PC-9 (cell line): Measurements from ENCODE around the gene DAPK1. TPM values are rescaled to one million over a fixed set of nuclear protein-coding genes. Genes with fewer than 3 reads are reported as not detected.

Experiments used
- BruUV-seq: library from RNA; stranded (reverse); fragments of 400-500 nt; replicated peaks from 2 replicates; lab custom pipeline; 2021; lab: Mats Ljungman, UMichigan
- CTCF ChIA-PET: fragments of 300-600 bp; sonication (Branson Sonifier 250); formaldehyde crosslinking; loops from one replicate; lab custom pipeline; 2022; ENCODE audit warnings: antibody characterized with exemption; lab: Charles Lee
- POLR2A ChIA-PET: fragments of 300-600 bp; sonication (Branson Sonifier 250); formaldehyde crosslinking; loops from one replicate; lab custom pipeline; 2022; ENCODE audit warnings: antibody characterized with exemption; ENCODE audit not compliant: unreplicated experiment; lab: Charles Lee
- DNase-seq, 2 experiments: peaks; one replicate each; pipeline versions ENCODE4 v3.0.0 to v3.0.0-alpha.2; 2015 to 2022; ENCODE audit warnings: mixed read lengths in 1 of 2
- H2AFZ ChIP-seq: fragments of 200-600 bp; sonication (generic); 2 replicates; pipeline ENCODE4 v1.8.1; 2017; ENCODE audit warnings: antibody characterized with exemption
- H3F3A ChIP-seq: fragments of 200-600 bp; sonication (generic); 2 replicates; pipeline ENCODE4 v1.8.1; 2017; ENCODE audit warnings: antibody characterized with exemption, mild to moderate bottlenecking, low read depth; ENCODE audit not compliant: insufficient read depth
- H3K27ac ChIP-seq: fragments of 200-600 bp; sonication (generic); 2 replicates; pipeline ENCODE4 v1.6.1; 2016; ENCODE audit warnings: mixed run types
- H3K27me3 ChIP-seq: fragments of 200-600 bp; sonication (generic); 2 replicates; pipeline ENCODE4 v1.6.1; 2016; ENCODE audit warnings: low read depth, mixed run types; ENCODE audit not compliant: insufficient read depth
- H3K36me3 ChIP-seq: fragments of 200-600 bp; sonication (generic); 2 replicates; pipeline ENCODE4 v1.6.1; 2016; ENCODE audit warnings: low read depth, mixed run types
- H3K4me1 ChIP-seq: fragments of 200-600 bp; sonication (generic); replicated peaks from 2 replicates; pipeline ENCODE4 v1.6.1; 2016; ENCODE audit warnings: mixed run types; ENCODE audit not compliant: insufficient read depth
- H3K4me2 ChIP-seq: fragments of 200-600 bp; sonication (generic); 2 replicates; pipeline ENCODE4 v1.6.1; 2017; ENCODE audit warnings: mixed run types
- H3K4me3 ChIP-seq: fragments of 200-600 bp; sonication (generic); 2 replicates; pipeline ENCODE4 v1.6.1; 2016; ENCODE audit warnings: mixed run types
- H3K79me2 ChIP-seq: fragments of 200-600 bp; sonication (generic); 2 replicates; pipeline ENCODE4 v1.6.1; 2017; ENCODE audit warnings: low read depth, mixed run types
- H3K9me2 ChIP-seq: fragments of 200-600 bp; sonication (generic); 2 replicates; pipeline ENCODE4 v1.8.1; 2017; ENCODE audit warnings: mild to moderate bottlenecking; ENCODE audit not compliant: insufficient read depth
- H3K9me3 ChIP-seq: fragments of 200-600 bp; sonication (generic); 2 replicates; pipeline ENCODE4 v1.8.1; 2016; ENCODE audit warnings: low read depth; ENCODE audit not compliant: insufficient read depth
- H4K20me1 ChIP-seq: fragments of 200-600 bp; sonication (generic); 2 replicates; pipeline ENCODE4 v1.8.1; 2017; ENCODE audit not compliant: insufficient read depth
- CTCF ChIP-seq: fragments of 200-600 bp; sonication (generic); conservative IDR thresholded peaks from 2 replicates; pipeline ENCODE4 v1.6.1; 2017; ENCODE audit warnings: mixed run types, antibody characterized with exemption, mild to moderate bottlenecking, moderate library complexity
- EZH2 ChIP-seq: fragments of 200-600 bp; sonication (generic); IDR thresholded peaks from 2 replicates; pipeline ENCODE4 v1.8.0; 2017; ENCODE audit warnings: antibody characterized with exemption, low read depth
- intact Hi-C: fragments of 100-400 bp; cut with micrococcal nuclease; formaldehyde crosslinking; loops from one replicate; pipeline ENCODE4 v1.10.0; 2022; ENCODE audit not compliant: unreplicated experiment
- total RNA-seq: library from RNA; stranded (reverse); gene quantifications from 2 replicates; pipeline ENCODE4 v1.2.3, GENCODE V29; 2021

Gene DAPK1
- total RNA-seq, 1 experiment from 2014 or later = 100 TPM

- H3K27ac ChIP-seq = no peak overlapping the region
- no peak overlapping the region for H3K4me3 ChIP-seq
- H3K9me2 ChIP-seq = no peaks in the 10 kb centered on the region
- no peaks in the 10 kb centered on the region for H4K20me1 ChIP-seq
- intact Hi-C loops = no loop called here
- H3K9me3 ChIP-seq = no peaks in the 10 kb centered on the region
- H3K4me1 ChIP-seq = 0 out of 2 replicates have a peak, but pooled peaks cover 1% of the 10 kb centered on the region
- TF ChIP-seq EZH2 = no peak
- no peak for TF ChIP-seq CTCF
- no peaks in the 10 kb centered on the region for H3K79me2 ChIP-seq
- H2AFZ ChIP-seq = no peak overlapping the region
- no peak for DNase-seq
- BruUV-seq = no TSS peak
- 0 out of 2 replicates have a peak, but pooled peaks cover 1% of the 10 kb centered on the region for H3K36me3 ChIP-seq
- ChIA-PET CTCF (no interaction called here), POLR2A (no interaction called here)
- no peaks in the 10 kb centered on the region for H3K27me3 ChIP-seq
- no peaks in the 10 kb centered on the region for H3F3A ChIP-seq
- H3K4me2 ChIP-seq = no peak overlapping the region
Measured at GRCh38 chr9:87622098-87622497, 124.4 kb downstream of the DAPK1 start.

GRCh38 chr9:87622923-87623322 lies 125.3 kb downstream of the DAPK1 start:
- Histone ChIP-seq H3F3A (no peaks in the 10 kb centered on the region), H3K79me2 (no peaks in the 10 kb centered on the region), H4K20me1 (no peaks in the 10 kb centered on the region), H3K4me3 (no peak overlapping the region), H3K4me1 (no peaks in the 10 kb centered on the region), H2AFZ (no peak overlapping the region), H3K9me3 (no peaks in the 10 kb centered on the region), H3K4me2 (no peak overlapping the region), H3K9me2 (no peaks in the 10 kb centered on the region), H3K27me3 (no peaks in the 10 kb centered on the region), H3K36me3 (no peaks in the 10 kb centered on the region), H3K27ac (no peak overlapping the region)
- intact Hi-C loops = no loop called here
- DNase-seq = no peak
- ChIA-PET CTCF (no interaction called here), POLR2A (no interaction called here)
- BruUV-seq = no TSS peak
- no peak for TF ChIP-seq EZH2
- TF ChIP-seq CTCF = no peak

DNA sequence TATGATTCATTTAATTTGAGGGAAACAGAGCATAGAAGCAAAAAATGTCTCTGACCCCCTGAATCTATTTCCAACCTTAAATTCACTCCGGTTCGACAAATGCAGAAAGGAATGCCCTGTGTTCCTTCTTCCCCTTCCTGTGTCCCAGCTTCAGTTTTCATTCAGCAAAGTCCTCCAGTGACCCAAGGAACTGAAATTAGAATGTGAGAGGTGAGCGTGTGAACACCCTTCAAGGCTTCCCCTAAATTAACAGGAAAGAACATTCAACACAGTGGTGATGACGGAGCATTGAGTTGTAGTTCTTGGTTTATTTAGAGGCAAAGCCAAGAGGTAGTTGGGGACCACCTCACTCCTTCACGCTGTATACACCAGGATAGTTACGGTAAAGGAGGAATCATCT lies 130.7 kb downstream of the DAPK1 start:
- Histone ChIP-seq H3K36me3 (no peaks in the 10 kb centered on the region), H3K4me2 (no peak overlapping the region), H3K9me3 (no peaks in the 10 kb centered on the region), H3K27ac (no peak overlapping the region), H3K79me2 (no peaks in the 10 kb centered on the region), H3K9me2 (no peaks in the 10 kb centered on the region), H4K20me1 (no peaks in the 10 kb centered on the region), H3F3A (0 out of 2 replicates have a peak, but pooled peaks cover 3% of the 10 kb centered on the region), H2AFZ (no peak overlapping the region), H3K4me1 (no peaks in the 10 kb centered on the region), H3K4me3 (no peak overlapping the region), H3K27me3 (no peaks in the 10 kb centered on the region)
- intact Hi-C loops = no loop called here
- DNase-seq = no peak
- CTCF ChIA-PET = no interaction called here
- POLR2A ChIA-PET = interaction anchor here (0.7 kb wide), 1 partner anchor 9 kb away, joined by 3 read pairs; no protein-coding TSS in a partner anchor
- TF ChIP-seq CTCF (no peak), EZH2 (no peak)
- BruUV-seq = no TSS peak
